Muscle layer of colon (tissue), 2 donors: ENCODE data around the gene PHPT1.

Source experiments
- H3K27ac ChIP-seq: one replicate; pipeline ENCODE4 v1.7.0; 2013; ENCODE audit warnings: low read depth, mild to moderate bottlenecking, low read length, moderate library complexity
- H3K27me3 ChIP-seq, 2 donors: one replicate each; pipeline ENCODE4 v1.7.0; 2013; ENCODE audit warnings: low read length in 2 of 2, mild to moderate bottlenecking in 2 of 2; ENCODE audit not compliant: insufficient read depth in 2 of 2, control insufficient read depth in 1 of 2
- H3K36me3 ChIP-seq: one replicate; pipeline ENCODE4 v1.7.0; 2013; ENCODE audit warnings: mild to moderate bottlenecking, low read length; ENCODE audit not compliant: insufficient read depth
- H3K4me1 ChIP-seq: one replicate; pipeline ENCODE4 v1.7.0; 2013; ENCODE audit warnings: mild to moderate bottlenecking, low read length; ENCODE audit not compliant: insufficient read depth
- H3K4me3 ChIP-seq, 2 donors: one replicate each; pipeline ENCODE4 v1.7.0; 2013; ENCODE audit warnings: low read length in 2 of 2, low read depth in 1 of 2, mild to moderate bottlenecking in 1 of 2, moderate library complexity in 1 of 2
- H3K9ac ChIP-seq: one replicate; pipeline ENCODE4 v1.7.0; 2013; ENCODE audit warnings: low read length
- H3K9me3 ChIP-seq: one replicate; pipeline ENCODE4 v1.7.0; 2013; ENCODE audit warnings: mild to moderate bottlenecking, low read length
- donor health status: abdominal sarcoma.
- donor health status: Adenocarcinoma of cecum.

Gene PHPT1

DNA sequence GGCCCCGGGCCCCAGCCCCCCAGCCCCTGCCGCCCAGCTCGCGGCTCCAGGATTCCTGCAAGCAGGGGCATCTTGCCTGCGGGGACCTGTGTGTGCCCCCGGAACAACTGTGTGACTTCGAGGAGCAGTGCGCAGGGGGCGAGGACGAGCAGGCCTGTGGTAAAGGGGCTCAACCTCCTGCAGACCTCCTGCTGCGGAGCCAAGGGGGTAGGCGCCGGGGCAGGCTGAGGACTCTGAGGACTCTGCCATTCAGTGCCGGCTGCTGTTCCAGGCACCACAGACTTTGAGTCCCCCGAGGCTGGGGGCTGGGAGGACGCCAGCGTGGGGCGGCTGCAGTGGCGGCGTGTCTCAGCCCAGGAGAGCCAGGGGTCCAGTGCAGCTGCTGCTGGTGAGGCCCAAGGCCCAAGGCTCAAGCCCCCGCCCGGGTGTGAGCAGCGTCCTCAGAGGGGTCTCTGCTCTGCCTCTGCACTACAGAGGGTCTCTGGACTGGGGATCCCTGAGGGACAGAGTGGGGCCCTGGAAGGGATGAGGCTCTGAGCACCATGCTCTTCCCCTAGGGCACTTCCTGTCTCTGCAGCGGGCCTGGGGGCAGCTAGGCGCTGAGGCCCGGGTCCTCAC, 6.4 kb downstream of the PHPT1 start:
- no peak overlapping the region for H3K9ac ChIP-seq
- H3K4me3 ChIP-seq = no peak overlapping the region
- peaks cover 5% of the 10 kb centered on the region for H3K36me3 ChIP-seq
- H3K4me1 ChIP-seq = peaks cover 14% of the 10 kb centered on the region
- no peak overlapping the region for H3K27ac ChIP-seq
- H3K27me3 ChIP-seq = no peaks in the 10 kb centered on the region
- H3K9me3 ChIP-seq = no peaks in the 10 kb centered on the region

DNA sequence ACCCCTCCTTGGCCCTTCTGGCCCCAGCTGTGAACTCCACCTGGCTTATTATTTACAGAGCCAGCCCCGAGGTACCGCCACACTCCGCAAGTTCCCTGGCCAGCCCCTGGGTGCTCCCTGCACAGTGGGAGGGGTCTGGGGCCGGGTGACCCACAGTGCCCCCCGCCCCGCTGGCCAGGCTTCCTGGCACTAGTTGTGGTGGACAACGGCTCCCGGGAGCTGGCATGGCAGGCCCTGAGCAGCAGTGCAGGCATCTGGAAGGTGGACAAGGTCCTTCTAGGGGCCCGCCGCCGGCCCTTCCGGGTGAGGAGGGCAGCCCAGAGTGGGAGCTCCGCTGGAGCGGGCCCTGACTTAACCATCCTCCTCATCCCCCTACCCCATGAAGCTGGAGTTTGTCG, 6.9 kb downstream of the PHPT1 start:
- Histone ChIP-seq H3K4me3 (no peak overlapping the region), H3K9me3 (no peaks in the 10 kb centered on the region), H3K27me3 (no peaks in the 10 kb centered on the region), H3K27ac (no peak overlapping the region), H3K4me1 (peaks cover 12% of the 10 kb centered on the region), H3K36me3 (peaks cover 9% of the 10 kb centered on the region), H3K9ac (no peak overlapping the region)

DNA sequence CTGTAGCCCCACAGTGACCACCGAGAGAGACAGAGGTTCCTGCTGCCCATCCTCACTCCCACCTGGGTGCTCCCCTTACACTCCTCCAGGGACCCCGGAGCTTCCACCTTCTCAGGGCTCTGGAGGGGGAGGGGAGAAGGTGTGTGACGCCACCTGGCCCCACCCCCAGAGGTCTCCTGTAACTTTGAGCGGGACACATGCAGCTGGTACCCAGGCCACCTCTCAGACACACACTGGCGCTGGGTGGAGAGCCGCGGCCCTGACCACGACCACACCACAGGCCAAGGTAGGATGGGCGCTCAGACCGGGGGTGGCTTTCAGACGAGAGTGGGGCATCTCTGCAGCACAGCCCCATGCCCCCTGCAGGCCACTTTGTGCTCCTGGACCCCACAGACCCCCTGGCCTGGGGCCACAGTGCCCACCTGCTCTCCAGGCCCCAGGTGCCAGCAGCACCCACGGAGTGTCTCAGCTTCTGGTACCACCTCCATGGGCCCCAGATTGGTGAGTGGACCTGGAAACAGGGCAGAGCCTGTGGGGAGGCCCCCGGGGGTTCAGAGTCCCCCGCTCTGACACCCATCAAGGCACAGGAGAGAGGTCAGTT, 7.4 kb downstream of the PHPT1 start:
- H3K36me3 ChIP-seq = peaks cover 12% of the 10 kb centered on the region
- H3K9ac ChIP-seq = no peak overlapping the region
- no peak overlapping the region for H3K4me3 ChIP-seq
- no peaks in the 10 kb centered on the region for H3K27me3 ChIP-seq
- no peaks in the 10 kb centered on the region for H3K9me3 ChIP-seq
- H3K27ac ChIP-seq = no peak overlapping the region
- peaks cover 12% of the 10 kb centered on the region for H3K4me1 ChIP-seq

DNA sequence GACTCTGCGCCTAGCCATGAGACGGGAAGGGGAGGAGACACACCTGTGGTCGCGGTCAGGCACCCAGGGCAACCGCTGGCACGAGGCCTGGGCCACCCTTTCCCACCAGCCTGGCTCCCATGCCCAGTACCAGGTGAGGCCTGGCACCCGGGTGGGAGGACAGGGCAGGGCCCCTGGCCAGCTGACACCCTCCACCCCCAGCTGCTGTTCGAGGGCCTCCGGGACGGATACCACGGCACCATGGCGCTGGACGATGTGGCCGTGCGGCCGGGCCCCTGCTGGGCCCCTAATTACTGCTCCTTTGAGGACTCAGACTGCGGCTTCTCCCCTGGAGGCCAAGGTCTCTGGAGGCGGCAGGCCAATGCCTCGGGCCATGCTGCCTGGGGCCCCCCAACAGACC, 8.0 kb downstream of the PHPT1 start:
- Histone ChIP-seq H3K4me3 (no peak overlapping the region), H3K9ac (no peak overlapping the region), H3K27ac (no peak overlapping the region), H3K4me1 (peaks cover 12% of the 10 kb centered on the region), H3K27me3 (no peaks in the 10 kb centered on the region), H3K36me3 (peaks cover 16% of the 10 kb centered on the region), H3K9me3 (no peaks in the 10 kb centered on the region)

DNA sequence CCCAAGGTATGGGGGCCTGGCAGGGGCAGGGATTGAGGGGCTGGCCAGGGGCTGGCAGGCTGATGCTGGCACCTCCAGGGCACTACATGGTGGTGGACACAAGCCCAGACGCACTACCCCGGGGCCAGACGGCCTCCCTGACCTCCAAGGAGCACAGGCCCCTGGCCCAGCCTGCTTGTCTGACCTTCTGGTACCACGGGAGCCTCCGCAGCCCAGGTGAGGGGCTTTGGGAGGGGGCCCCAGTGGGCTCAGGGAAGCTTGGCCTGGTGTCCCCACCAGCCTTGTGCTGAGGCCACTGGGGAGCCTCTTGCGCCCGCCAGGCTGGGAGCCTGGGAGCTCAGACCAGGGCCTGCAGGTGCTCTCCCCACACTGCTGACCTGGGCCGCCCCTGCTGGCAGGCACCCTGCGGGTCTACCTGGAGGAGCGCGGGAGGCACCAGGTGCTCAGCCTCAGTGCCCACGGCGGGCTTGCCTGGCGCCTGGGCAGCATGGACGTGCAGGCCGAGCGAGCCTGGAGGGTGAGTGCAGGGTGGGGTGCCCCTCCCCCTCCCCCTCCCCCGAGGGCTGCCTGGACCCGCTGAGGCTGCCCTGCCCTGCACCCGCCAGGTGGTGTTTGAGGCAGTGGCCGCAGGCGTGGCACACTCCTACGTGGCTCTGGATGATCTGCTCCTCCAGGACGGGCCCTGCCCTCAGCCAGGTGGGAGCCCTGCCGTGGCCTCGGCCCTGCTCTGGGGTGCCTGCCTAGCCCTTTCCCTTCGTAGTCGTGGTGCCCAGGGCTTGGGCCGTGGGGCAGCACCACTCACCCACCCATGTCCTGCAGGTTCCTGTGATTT, 8.6 kb downstream of the PHPT1 start:
- Histone ChIP-seq H3K4me1 (peaks cover 12% of the 10 kb centered on the region), H3K4me3 (no peak overlapping the region), H3K36me3 (peaks cover 22% of the 10 kb centered on the region), H3K27ac (no peak overlapping the region), H3K9me3 (no peaks in the 10 kb centered on the region), H3K9ac (no peak overlapping the region), H3K27me3 (no peaks in the 10 kb centered on the region)

DNA sequence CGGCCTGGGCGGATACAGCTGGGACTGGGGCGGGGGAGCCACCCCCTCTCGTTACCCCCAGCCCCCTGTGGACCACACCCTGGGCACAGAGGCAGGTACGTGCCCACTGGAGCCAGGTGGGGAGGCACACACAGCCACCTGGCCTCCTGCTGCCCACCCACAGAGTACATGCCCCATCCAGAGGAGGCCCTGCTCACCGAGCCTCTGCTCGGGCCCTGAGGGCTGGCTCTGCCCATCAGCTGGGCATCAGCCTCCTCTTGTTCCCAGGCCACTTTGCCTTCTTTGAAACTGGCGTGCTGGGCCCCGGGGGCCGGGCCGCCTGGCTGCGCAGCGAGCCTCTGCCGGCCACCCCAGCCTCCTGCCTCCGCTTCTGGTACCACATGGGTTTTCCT, 9.2 kb downstream of the PHPT1 start:
- Histone ChIP-seq H3K36me3 (peaks cover 28% of the 10 kb centered on the region), H3K4me3 (no peak overlapping the region), H3K9ac (no peak overlapping the region), H3K9me3 (no peaks in the 10 kb centered on the region), H3K27me3 (no peaks in the 10 kb centered on the region), H3K27ac (peak overlapping the region; percentile 52), H3K4me1 (peaks cover 12% of the 10 kb centered on the region)

DNA sequence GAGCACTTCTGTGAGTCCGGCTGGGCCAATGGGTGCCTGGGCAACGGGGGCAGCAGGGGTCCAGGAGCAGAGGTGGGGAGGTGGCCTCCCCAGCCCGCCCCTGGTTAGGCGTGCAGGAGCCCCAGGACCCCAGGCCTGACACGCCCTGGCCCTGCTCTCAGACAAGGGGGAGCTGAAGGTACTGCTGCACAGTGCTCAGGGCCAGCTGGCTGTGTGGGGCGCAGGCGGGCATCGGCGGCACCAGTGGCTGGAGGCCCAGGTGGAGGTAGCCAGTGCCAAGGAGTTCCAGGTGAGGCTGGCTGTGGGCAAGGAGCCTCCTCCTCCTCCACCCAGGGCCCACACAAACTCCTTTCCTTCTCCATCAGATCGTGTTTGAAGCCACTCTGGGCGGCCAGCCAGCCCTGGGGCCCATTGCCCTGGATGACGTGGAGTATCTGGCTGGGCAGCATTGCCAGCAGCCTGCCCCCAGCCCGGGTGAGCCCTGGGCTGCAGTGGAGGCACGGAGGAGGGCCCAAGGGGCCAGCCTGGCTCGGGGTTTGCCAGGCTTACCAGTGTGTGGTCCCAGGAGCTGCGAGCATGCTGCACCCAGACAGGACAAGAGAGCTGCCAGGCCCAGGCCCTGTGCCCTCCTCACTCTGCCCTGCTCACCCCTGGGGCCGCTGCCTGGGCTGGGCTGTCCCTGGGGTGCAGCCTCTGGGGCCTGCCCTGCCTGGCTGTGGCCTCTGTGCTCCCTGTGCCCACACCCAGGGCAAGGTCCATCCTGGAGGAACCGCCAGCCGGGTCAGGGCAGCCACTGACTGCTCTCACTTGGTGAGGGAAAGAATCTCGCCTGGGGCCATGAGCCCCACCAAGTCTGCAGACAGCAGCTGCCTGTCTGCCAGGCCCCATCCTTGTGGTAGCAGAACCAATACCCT, 9.9 kb downstream of the PHPT1 start:
- Histone ChIP-seq H3K27me3 (no peaks in the 10 kb centered on the region), H3K9me3 (no peaks in the 10 kb centered on the region), H3K36me3 (peaks cover 34% of the 10 kb centered on the region), H3K4me1 (peaks cover 16% of the 10 kb centered on the region), H3K4me3 (no peak overlapping the region), H3K9ac (no peak overlapping the region), H3K27ac (peak overlapping the region; percentile 52)

DNA sequence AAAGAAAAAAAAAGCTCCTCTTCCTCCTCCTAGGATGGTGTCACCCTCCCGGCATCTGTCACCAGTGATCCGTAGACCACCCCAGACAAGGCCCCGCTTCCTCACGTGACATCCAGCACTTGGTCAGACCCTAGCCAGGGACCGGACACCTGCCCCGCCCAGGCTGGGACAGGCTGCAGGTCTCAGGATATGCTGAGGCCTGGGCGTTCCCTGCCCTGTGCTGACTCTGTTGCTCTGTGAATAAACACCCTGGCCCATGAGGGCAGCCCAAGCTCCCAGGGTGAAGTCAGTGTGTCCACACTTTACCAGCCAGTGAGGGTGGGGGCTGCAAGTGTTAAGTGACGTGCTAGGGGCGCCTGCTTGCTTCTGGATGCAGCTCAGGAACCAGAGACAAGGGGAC, 11.3 kb downstream of the PHPT1 start:
- Histone ChIP-seq H3K27me3 (no peaks in the 10 kb centered on the region), H3K4me3 (no peak overlapping the region), H3K36me3 (peaks cover 34% of the 10 kb centered on the region), H3K4me1 (peaks cover 28% of the 10 kb centered on the region), H3K27ac (no peak overlapping the region), H3K9ac (no peak overlapping the region), H3K9me3 (no peaks in the 10 kb centered on the region)

DNA sequence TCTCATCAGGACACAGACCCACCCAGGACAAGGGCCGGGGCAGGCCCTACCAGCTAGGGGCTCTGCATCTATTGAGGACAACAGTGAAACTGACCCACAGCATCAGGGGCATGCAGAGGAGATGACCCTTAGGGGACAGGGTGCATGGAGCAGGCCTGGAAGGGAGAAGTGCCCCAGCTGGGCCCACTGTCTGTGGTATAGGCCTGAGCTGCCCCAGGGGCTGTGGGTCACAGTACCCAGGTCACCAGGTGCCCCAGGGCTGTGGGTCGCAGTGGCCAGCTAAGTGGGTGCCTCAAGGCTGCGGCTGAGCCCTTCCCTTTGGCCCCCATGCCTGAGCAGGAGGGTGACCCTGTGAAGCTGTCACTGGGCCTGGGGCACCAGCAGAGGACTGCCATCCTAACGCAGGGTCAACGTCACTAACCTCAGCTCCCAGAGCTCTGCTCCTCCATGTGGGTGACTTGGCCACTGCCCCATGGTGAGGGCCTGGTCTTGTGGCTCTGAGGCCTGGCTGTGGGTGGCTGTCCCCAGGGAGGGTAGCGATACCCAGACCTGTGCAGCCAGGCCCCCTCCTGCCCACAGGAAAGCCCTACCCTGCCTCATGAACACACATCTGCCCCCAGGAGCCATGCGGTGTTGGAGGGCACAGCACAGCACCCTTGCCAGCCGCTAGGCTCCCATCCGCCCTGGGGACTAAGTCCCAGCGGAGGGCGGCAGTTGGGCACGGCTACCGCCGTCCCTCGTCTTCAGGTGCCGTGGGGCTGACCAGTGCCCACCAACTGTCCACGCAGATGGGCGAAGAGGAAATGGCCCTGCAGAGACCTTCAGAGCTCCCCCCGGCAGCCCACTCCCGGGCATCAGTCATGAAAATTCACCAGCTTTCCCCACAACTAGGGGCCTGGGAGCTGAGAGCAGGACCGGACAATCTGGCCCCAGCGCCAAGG, 12.0 kb downstream of the PHPT1 start:
- no peak overlapping the region for H3K4me3 ChIP-seq
- peaks cover 34% of the 10 kb centered on the region for H3K36me3 ChIP-seq
- H3K9ac ChIP-seq = no peak overlapping the region
- no peaks in the 10 kb centered on the region for H3K9me3 ChIP-seq
- no peaks in the 10 kb centered on the region for H3K27me3 ChIP-seq
- H3K27ac ChIP-seq = no peak overlapping the region
- H3K4me1 ChIP-seq = peaks cover 28% of the 10 kb centered on the region

DNA sequence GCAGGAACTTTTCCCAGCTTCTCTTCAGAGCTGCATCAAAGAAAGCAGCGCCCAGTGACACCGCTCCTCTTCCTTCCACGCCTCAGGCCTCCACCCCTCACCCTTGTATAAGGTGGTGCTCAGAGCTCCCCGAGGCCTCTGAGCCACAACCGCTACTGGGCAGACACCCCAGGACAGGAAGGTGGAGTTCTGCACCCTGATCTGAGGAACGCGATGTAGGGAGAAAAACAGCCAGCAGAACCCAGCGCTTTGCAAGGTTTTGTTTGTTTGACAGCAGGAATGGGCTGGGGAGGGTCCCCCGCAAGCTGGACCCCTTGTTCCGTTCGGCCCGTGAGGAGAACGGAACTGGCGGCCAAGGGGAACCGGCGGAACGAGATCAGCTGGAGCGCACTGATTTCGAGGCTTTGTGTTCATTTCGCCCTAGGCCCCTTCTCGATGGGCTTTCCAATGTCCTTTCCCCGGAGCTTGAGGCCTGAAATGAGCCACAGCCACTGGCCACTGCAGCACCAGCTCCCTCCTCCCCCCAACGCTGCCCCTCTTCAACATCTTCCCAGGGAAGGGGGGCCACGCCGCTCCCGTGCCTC, 12.8 kb downstream of the PHPT1 start:
- H3K4me3 ChIP-seq = no peak overlapping the region
- H3K27me3 ChIP-seq = no peaks in the 10 kb centered on the region
- H3K36me3 ChIP-seq = peaks cover 34% of the 10 kb centered on the region
- H3K27ac ChIP-seq = no peak overlapping the region
- H3K9ac ChIP-seq = no peak overlapping the region
- H3K4me1 ChIP-seq = peaks cover 28% of the 10 kb centered on the region
- no peaks in the 10 kb centered on the region for H3K9me3 ChIP-seq
